ENCODE data around the gene TENT5C.

DNA sequence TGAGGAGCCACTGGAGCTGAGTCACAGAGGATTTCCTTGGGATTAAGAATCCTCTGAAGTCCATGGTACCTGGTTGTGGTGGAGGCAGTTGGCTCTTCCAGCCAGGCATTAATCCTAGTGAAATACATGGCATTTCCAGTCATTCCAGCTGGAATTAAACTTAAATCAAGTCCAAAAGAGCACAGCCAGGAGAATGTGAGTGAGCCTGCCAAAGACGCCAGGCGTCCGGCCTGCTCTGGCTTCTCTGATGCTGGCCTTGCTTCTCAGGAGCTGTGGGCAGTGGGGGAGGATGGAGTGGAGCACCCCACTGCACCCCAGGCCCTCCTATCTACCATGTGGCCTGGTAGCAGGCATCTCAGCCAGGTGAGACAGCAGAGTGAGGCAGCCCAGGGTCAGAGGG lies 23.4 kb upstream of the TENT5C start:
- TF ChIP-seq, protein P1, sequence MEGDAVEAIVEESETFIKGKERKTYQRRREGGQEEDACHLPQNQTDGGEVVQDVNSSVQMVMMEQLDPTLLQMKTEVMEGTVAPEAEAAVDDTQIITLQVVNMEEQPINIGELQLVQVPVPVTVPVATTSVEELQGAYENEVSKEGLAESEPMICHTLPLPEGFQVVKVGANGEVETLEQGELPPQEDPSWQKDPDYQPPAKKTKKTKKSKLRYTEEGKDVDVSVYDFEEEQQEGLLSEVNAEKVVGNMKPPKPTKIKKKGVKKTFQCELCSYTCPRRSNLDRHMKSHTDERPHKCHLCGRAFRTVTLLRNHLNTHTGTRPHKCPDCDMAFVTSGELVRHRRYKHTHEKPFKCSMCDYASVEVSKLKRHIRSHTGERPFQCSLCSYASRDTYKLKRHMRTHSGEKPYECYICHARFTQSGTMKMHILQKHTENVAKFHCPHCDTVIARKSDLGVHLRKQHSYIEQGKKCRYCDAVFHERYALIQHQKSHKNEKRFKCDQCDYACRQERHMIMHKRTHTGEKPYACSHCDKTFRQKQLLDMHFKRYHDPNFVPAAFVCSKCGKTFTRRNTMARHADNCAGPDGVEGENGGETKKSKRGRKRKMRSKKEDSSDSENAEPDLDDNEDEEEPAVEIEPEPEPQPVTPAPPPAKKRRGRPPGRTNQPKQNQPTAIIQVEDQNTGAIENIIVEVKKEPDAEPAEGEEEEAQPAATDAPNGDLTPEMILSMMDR (IDR thresholded peaks at IDR 0.05) = no peak
- no peak for TF ChIP-seq ZNF232 (CRISPR knock-in tag; IDR thresholded peaks at IDR 0.05)
- TF ChIP-seq, protein P2, sequence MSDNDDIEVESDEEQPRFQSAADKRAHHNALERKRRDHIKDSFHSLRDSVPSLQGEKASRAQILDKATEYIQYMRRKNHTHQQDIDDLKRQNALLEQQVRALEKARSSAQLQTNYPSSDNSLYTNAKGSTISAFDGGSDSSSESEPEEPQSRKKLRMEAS (CRISPR knock-in tag; IDR thresholded peaks at IDR 0.05) = no peak
- TF ChIP-seq ZNF138 (CRISPR knock-in tag; conservative IDR thresholded peaks at IDR 0.05) = no peak
- no peak for TF ChIP-seq EMX1 (CRISPR knock-in tag; IDR thresholded peaks at IDR 0.05)
- no peak for TF ChIP-seq RELA (CRISPR knock-in tag; IDR thresholded peaks at IDR 0.05; ENCODE audit: borderline replicate concordance)
- no peak for TF ChIP-seq SMAD3 (CRISPR knock-in tag; IDR thresholded peaks at IDR 0.05; ENCODE audit: borderline replicate concordance)
- TF ChIP-seq ZNF423 (CRISPR knock-in tag; IDR thresholded peaks at IDR 0.05) = no peak
- TF ChIP-seq, protein P3, sequence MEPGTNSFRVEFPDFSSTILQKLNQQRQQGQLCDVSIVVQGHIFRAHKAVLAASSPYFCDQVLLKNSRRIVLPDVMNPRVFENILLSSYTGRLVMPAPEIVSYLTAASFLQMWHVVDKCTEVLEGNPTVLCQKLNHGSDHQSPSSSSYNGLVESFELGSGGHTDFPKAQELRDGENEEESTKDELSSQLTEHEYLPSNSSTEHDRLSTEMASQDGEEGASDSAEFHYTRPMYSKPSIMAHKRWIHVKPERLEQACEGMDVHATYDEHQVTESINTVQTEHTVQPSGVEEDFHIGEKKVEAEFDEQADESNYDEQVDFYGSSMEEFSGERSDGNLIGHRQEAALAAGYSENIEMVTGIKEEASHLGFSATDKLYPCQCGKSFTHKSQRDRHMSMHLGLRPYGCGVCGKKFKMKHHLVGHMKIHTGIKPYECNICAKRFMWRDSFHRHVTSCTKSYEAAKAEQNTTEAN (CRISPR knock-in tag; IDR thresholded peaks at IDR 0.05) = no peak
- TF ChIP-seq, protein P4, sequence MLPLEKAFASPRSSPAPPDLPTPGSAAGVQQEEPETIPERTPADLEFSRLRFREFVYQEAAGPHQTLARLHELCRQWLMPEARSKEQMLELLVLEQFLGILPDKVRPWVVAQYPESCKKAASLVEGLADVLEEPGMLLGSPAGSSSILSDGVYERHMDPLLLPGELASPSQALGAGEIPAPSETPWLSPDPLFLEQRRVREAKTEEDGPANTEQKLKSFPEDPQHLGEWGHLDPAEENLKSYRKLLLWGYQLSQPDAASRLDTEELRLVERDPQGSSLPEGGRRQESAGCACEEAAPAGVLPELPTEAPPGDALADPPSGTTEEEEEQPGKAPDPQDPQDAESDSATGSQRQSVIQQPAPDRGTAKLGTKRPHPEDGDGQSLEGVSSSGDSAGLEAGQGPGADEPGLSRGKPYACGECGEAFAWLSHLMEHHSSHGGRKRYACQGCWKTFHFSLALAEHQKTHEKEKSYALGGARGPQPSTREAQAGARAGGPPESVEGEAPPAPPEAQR (CRISPR knock-in tag; IDR thresholded peaks at IDR 0.05) = no peak
- TF ChIP-seq SP1 (CRISPR knock-in tag; conservative IDR thresholded peaks at IDR 0.05) = no peak
- no peak for TF ChIP-seq TEAD4 (CRISPR knock-in tag; IDR thresholded peaks at IDR 0.05)
- no peak for TF ChIP-seq KAT7 (CRISPR knock-in tag; IDR thresholded peaks at IDR 0.05; ENCODE audit: borderline replicate concordance)
- TF ChIP-seq, protein P5, sequence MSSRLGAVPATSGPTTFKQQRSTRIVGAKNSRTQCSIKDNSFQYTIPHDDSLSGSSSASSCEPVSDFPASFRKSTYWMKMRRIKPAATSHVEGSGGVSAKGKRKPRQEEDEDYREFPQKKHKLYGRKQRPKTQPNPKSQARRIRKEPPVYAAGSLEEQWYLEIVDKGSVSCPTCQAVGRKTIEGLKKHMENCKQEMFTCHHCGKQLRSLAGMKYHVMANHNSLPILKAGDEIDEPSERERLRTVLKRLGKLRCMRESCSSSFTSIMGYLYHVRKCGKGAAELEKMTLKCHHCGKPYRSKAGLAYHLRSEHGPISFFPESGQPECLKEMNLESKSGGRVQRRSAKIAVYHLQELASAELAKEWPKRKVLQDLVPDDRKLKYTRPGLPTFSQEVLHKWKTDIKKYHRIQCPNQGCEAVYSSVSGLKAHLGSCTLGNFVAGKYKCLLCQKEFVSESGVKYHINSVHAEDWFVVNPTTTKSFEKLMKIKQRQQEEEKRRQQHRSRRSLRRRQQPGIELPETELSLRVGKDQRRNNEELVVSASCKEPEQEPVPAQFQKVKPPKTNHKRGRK (CRISPR knock-in tag; IDR thresholded peaks at IDR 0.05; ENCODE audit: borderline replicate concordance) = no peak
